H9 (cell line): ENCODE results near the gene PTGFRN. TPM values are rescaled to one million over a fixed set of nuclear protein-coding genes. Genes with fewer than 3 reads are reported as not detected.

ENCODE experiments used
- DNase-seq: peaks from one replicate; pipeline ENCODE4 v3.0.0-alpha.2; 2017
- H2AFZ ChIP-seq: one replicate; pipeline ENCODE4 v1.6.1; 2013; ENCODE audit warnings: mild to moderate bottlenecking, low read length, control low read depth, moderate library complexity
- H2AK5ac ChIP-seq: 2 replicates; pipeline ENCODE4 v1.6.1; 2013; ENCODE audit warnings: low read length, control low read depth, mixed read lengths; ENCODE audit not compliant: insufficient read length
- H2BK120ac ChIP-seq: one replicate; pipeline ENCODE4 v1.6.1; 2013; ENCODE audit warnings: low read depth, mild to moderate bottlenecking, low read length, control low read depth, inconsistent platforms; ENCODE audit not compliant: poor library complexity, severe bottlenecking
- H2BK12ac ChIP-seq: 2 replicates; pipeline ENCODE4 v1.6.1; 2013; ENCODE audit warnings: low read length, control low read depth, mixed read lengths, low read depth; ENCODE audit not compliant: insufficient read length
- H2BK15ac ChIP-seq: 2 replicates; pipeline ENCODE4 v1.6.1; 2013; ENCODE audit warnings: low read depth, low read length, control low read depth
- H2BK20ac ChIP-seq: one replicate; pipeline ENCODE4 v1.6.1; 2013; ENCODE audit warnings: low read depth, mild to moderate bottlenecking, low read length, control low read depth, inconsistent platforms; ENCODE audit not compliant: poor library complexity, severe bottlenecking
- H2BK5ac ChIP-seq: 2 replicates; pipeline ENCODE4 v1.6.1; 2013; ENCODE audit warnings: low read length, control low read depth, mixed read lengths; ENCODE audit not compliant: insufficient read length
- H3K14ac ChIP-seq: 2 replicates; pipeline ENCODE4 v1.6.1; 2013; ENCODE audit warnings: low read length, control low read depth; ENCODE audit not compliant: insufficient read depth
- H3K18ac ChIP-seq: 2 replicates; pipeline ENCODE4 v1.6.1; 2013; ENCODE audit warnings: low read depth, mild to moderate bottlenecking, mixed read lengths, low read length, control low read depth; ENCODE audit not compliant: insufficient read length
- H3K23ac ChIP-seq: 2 replicates; pipeline ENCODE4 v1.6.1; 2013; ENCODE audit warnings: low read length, control low read depth, mixed read lengths, low read depth; ENCODE audit not compliant: insufficient read length
- H3K23me2 ChIP-seq: 2 replicates; pipeline ENCODE4 v1.6.1; 2013; ENCODE audit warnings: low read depth, mild to moderate bottlenecking, mixed read lengths, low read length, control low read depth; ENCODE audit not compliant: insufficient read length, poor library complexity, severe bottlenecking
- H3K27ac ChIP-seq: 2 replicates; pipeline ENCODE4 v1.5.1; 2013; ENCODE audit warnings: low read length, control low read depth, mixed read lengths, low read depth; ENCODE audit not compliant: insufficient read length
- H3K27me3 ChIP-seq: 2 replicates; pipeline ENCODE4 v1.6.1; 2013; ENCODE audit warnings: low read length, control low read depth, inconsistent platforms; ENCODE audit not compliant: insufficient read depth
- H3K4ac ChIP-seq: 2 replicates; pipeline ENCODE4 v1.6.1; 2013; ENCODE audit warnings: low read depth, mild to moderate bottlenecking, control low read depth, inconsistent platforms, low read length, moderate library complexity
- H3K4me1 ChIP-seq: 2 replicates; pipeline ENCODE4 v1.6.1; 2013; ENCODE audit warnings: low read length, control low read depth, inconsistent platforms; ENCODE audit not compliant: insufficient read depth
- H3K4me2 ChIP-seq: 2 replicates; pipeline ENCODE4 v1.6.1; 2013; ENCODE audit warnings: low read length, control low read depth, mixed read lengths; ENCODE audit not compliant: insufficient read length, insufficient read depth
- H3K56ac ChIP-seq: 2 replicates; pipeline ENCODE4 v1.6.1; 2013; ENCODE audit warnings: low read depth, mild to moderate bottlenecking, mixed read lengths, low read length, control low read depth; ENCODE audit not compliant: insufficient read length
- H3K79me1 ChIP-seq: 2 replicates; pipeline ENCODE4 v1.6.1; 2013; ENCODE audit warnings: low read depth, mild to moderate bottlenecking, moderate library complexity, low read length, control low read depth, inconsistent platforms; ENCODE audit not compliant: insufficient read depth, poor library complexity, severe bottlenecking
- H3K79me2 ChIP-seq: 2 replicates; pipeline ENCODE4 v1.6.1; 2013; ENCODE audit warnings: low read length, control low read depth, inconsistent platforms; ENCODE audit not compliant: insufficient read depth
- H3K9ac ChIP-seq: 2 replicates; pipeline ENCODE4 v1.6.1; 2013; ENCODE audit warnings: low read length, control low read depth, mixed read lengths; ENCODE audit not compliant: insufficient read length; ENCODE audit errors: extremely low read depth
- H3K9me3 ChIP-seq: one replicate; pipeline ENCODE4 v1.6.1; 2013; ENCODE audit warnings: low read depth, low read length, inconsistent platforms; ENCODE audit not compliant: control insufficient read depth
- H3T11ph ChIP-seq: one replicate; pipeline ENCODE4 v1.6.1; 2013; ENCODE audit warnings: mild to moderate bottlenecking, low read length, control low read depth, inconsistent platforms
- H4K20me1 ChIP-seq: one replicate; pipeline ENCODE4 v1.6.1; 2013; ENCODE audit not compliant: control insufficient read depth, insufficient read length, insufficient read depth
- H4K5ac ChIP-seq: 2 replicates; pipeline ENCODE4 v1.6.1; 2013; ENCODE audit warnings: low read depth, mild to moderate bottlenecking, mixed read lengths, low read length, control low read depth; ENCODE audit not compliant: insufficient read length
- H4K8ac ChIP-seq: replicated peaks from 2 replicates; pipeline ENCODE4 v1.6.1; 2013; ENCODE audit warnings: low read length, control low read depth, mixed read lengths, low read depth; ENCODE audit not compliant: insufficient read length
- H4K91ac ChIP-seq: 2 replicates; pipeline ENCODE4 v1.6.1; 2013; ENCODE audit warnings: low read depth, mild to moderate bottlenecking, moderate library complexity, mixed read lengths, low read length, control low read depth; ENCODE audit not compliant: insufficient read length
- H3K27ac Mint-ChIP-seq, 3 experiments: 2 replicates in 2 of 3; 3 replicates in 1 of 3; pipeline ENCODE4 v1.8.0; 2020 to 2021; ENCODE audit warnings: mixed read lengths in 3 of 3, mild to moderate bottlenecking in 1 of 3, moderate library complexity in 1 of 3
- H3K27me3 Mint-ChIP-seq: 2 replicates; pipeline ENCODE4 v1.8.0; 2021; ENCODE audit warnings: low read depth, mild to moderate bottlenecking, moderate library complexity, mixed read lengths
- H3K36me3 Mint-ChIP-seq, 3 experiments: 2 replicates in 2 of 3; 3 replicates in 1 of 3; pipeline ENCODE4 v1.8.0; 2020 to 2021; ENCODE audit warnings: low read depth in 3 of 3, mixed read lengths in 3 of 3; ENCODE audit not compliant: insufficient read depth in 1 of 3
- H3K4me1 Mint-ChIP-seq, 2 experiments: 2 replicates each; pipeline ENCODE4 v1.8.0; 2020; ENCODE audit warnings: mixed read lengths in 2 of 2
- H3K4me3 Mint-ChIP-seq, 2 experiments: 2 replicates in 1 of 2; 3 replicates in 1 of 2; pipeline ENCODE4 v1.8.0; 2020 to 2021; ENCODE audit warnings: mild to moderate bottlenecking in 2 of 2, mixed read lengths in 2 of 2, moderate library complexity in 1 of 2
- H3K9me3 Mint-ChIP-seq, 2 experiments: 2 replicates in 1 of 2; 3 replicates in 1 of 2; pipeline ENCODE4 v1.8.0; 2020; ENCODE audit warnings: mild to moderate bottlenecking in 2 of 2, mixed read lengths in 2 of 2, moderate library complexity in 1 of 2
- total RNA-seq: library from RNA; stranded (reverse); gene quantifications from 2 replicates; pipeline ENCODE4 v1.2.1, GENCODE V29; 2021
- TF ChIP-seq, protein P1 (sequence below): fragments of 200-600 bp; sonication (generic); conservative IDR thresholded peaks from 3 replicates; pipeline ENCODE4 v1.8.0; 2021; ENCODE audit warnings: antibody characterized with exemption, mild to moderate bottlenecking

PTGFRN gene
- total RNA-seq, 1 experiment from 2014 or later = 26.3 TPM

DNA sequence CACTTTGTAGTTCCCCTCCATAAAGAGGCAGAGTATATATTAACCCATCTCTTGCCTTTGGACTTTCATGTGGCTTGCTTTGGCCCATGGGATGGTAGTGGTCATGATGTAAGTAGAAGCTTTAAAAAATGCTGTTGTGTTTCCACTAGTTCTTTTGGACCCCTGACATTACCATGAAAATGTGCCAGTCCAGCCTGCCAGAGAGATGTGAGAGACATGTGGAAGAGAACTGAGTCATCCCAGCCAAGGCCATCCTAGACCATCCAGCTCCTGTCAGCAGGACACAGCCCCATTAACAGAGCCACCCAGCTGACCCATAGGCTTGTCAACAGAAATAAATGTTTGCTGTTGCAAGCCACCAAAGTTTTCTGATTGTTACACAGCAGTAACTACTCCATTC is 87.9 kb downstream of the PTGFRN start:
- H3T11ph ChIP-seq = no peak overlapping the region
- no peak overlapping the region for H3K4ac ChIP-seq
- no peaks in the 10 kb centered on the region for H3K79me2 ChIP-seq
- no peak overlapping the region for H3K18ac ChIP-seq
- no peak overlapping the region for H2BK20ac ChIP-seq
- H2BK5ac ChIP-seq = no peak overlapping the region
- no peak overlapping the region for H3K23ac ChIP-seq
- Mint-ChIP-seq H3K9me3 (no peaks in the 10 kb centered on the region), H3K36me3 (peaks cover 5% of the 10 kb centered on the region in 3 experiments; a peak in 6 of 7 replicates), H3K4me1 (peaks cover 5 to 8% of the 10 kb centered on the region in 2 experiments; a peak in 3 of 4 replicates), H3K4me3 (no peak overlapping the region), H3K27me3 (peaks cover 2% of the 10 kb centered on the region; the same call in 1 of the 2 replicates), H3K27ac (no peak overlapping the region)
- no peak overlapping the region for H3K9ac ChIP-seq
- DNase-seq = no peak
- H3K27me3 ChIP-seq = no peaks in the 10 kb centered on the region
- H2BK12ac ChIP-seq = no peak overlapping the region
- H2BK120ac ChIP-seq = no peak overlapping the region
- no peak overlapping the region for H2BK15ac ChIP-seq
- H4K5ac ChIP-seq = no peak overlapping the region
- no peak overlapping the region for H3K27ac ChIP-seq
- no peaks in the 10 kb centered on the region for H4K20me1 ChIP-seq
- H2AFZ ChIP-seq = no peak overlapping the region
- no peak overlapping the region for H3K56ac ChIP-seq
- no peak overlapping the region for H4K8ac ChIP-seq
- no peaks in the 10 kb centered on the region; the same call in 1 of the 2 replicates for H3K4me1 ChIP-seq
- H2AK5ac ChIP-seq = no peak overlapping the region
- H3K79me1 ChIP-seq = no peaks in the 10 kb centered on the region
- TF ChIP-seq, protein P1, sequence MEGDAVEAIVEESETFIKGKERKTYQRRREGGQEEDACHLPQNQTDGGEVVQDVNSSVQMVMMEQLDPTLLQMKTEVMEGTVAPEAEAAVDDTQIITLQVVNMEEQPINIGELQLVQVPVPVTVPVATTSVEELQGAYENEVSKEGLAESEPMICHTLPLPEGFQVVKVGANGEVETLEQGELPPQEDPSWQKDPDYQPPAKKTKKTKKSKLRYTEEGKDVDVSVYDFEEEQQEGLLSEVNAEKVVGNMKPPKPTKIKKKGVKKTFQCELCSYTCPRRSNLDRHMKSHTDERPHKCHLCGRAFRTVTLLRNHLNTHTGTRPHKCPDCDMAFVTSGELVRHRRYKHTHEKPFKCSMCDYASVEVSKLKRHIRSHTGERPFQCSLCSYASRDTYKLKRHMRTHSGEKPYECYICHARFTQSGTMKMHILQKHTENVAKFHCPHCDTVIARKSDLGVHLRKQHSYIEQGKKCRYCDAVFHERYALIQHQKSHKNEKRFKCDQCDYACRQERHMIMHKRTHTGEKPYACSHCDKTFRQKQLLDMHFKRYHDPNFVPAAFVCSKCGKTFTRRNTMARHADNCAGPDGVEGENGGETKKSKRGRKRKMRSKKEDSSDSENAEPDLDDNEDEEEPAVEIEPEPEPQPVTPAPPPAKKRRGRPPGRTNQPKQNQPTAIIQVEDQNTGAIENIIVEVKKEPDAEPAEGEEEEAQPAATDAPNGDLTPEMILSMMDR = no peak
- no peaks in the 10 kb centered on the region for H3K23me2 ChIP-seq
- H3K4me2 ChIP-seq = no peak overlapping the region
- H3K14ac ChIP-seq = no peak overlapping the region
- no peaks in the 10 kb centered on the region for H3K9me3 ChIP-seq
- no peak overlapping the region for H4K91ac ChIP-seq
